H1 (cell line): ENCODE results near the gene FBN3. TPM values are rescaled to one million over a fixed set of nuclear protein-coding genes. Genes with fewer than 3 reads are reported as not detected.

ENCODE experiments used
- ATF2 ChIP-seq: IDR thresholded peaks from 2 replicates; pipeline ENCODE4 v1.6.1; 2012; ENCODE audit warnings: low read length, inconsistent platforms
- polyA plus RNA-seq, 7 experiments: library from polyadenylated mRNA; depleted of rRNA in 3 of 7; stranded (reverse) in 5 of 7; unstranded in 2 of 7; fragments of >200 nt in 5 of 7; fragments of 200-250 nt in 2 of 7; gene quantifications; 1 replicate in 5 of 7; 2 replicates in 1 of 7; 4 replicates in 1 of 7; pipeline versions ENCODE4 v1.2.1 to v1.2.3, GENCODE V29; 2011 to 2013; ENCODE audit warnings: missing spikeins in 2 of 7, mixed read lengths in 2 of 7
- total RNA-seq: library from RNA; stranded (reverse); fragmentation: NEBNext Ultra II Directional; extraction: Animal tissue kit (Norgen Biotek cat#: 25700); gene quantifications from 2 replicates; pipeline ENCODE4 v1.2.1, GENCODE V29; 2021

The FBN3 gene
- total and polyA plus RNA-seq, 2 of the 8 experiments (the other 6 are each of a cell fraction or from before 2014, with no cell fraction given), result 37.1 to 38.7 TPM

DNA sequence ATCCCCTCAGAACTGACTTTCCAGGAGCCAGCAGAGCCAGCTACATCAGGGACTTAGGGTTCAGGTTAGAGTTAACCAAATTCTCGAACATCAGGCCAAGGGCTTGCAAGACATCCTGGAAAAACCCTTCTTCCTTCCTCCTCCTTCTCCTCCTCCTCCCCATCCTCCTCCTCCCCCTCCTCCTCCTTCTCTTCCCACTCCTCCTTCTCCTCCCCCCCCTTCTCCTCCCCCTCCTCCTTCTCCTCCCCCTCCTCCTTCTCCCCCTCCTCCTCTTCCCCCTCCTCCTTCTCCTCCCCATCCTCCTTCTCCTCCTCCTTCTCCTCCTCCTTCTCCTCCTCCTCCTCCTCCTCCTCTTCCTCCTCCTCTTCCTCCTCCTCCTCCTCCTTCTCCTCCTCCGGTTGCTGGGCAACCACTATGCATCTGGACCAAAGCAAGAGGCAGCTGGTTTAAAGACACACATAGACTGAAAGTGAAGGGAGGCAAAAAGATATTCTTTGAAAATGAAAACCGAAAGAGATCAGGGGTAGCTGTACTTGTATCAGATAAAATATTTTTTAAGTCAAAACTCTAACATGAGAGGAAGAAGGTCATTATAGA, 102.7 kb downstream of the FBN3 start (continued):
- TF ChIP-seq ATF2, result no peak
- TF ChIP-seq, all 59 proteins: peak for 0
